ENCODE data around the gene PRKAG2.

PRKAG2 gene

GRCh38 chr7:151661587-151661986, 215.3 kb downstream of the PRKAG2 start:
- no peak overlapping the region for H3K4me3 Mint-ChIP-seq
- no peaks in the 10 kb centered on the region for H3K27me3 Mint-ChIP-seq (ENCODE audit: low read depth)
- H3K4me1 Mint-ChIP-seq (ENCODE audit: low read depth): no peaks in the 10 kb centered on the region
- H3K27ac Mint-ChIP-seq: no peak overlapping the region
- no peaks in the 10 kb centered on the region for H3K9me3 Mint-ChIP-seq
- no peaks in the 10 kb centered on the region for H3K36me3 Mint-ChIP-seq (ENCODE audit: low read depth)
- no peak for DNase-seq (ENCODE audit: low spot score)

GRCh38 chr7:151660141-151660540, 216.8 kb downstream of the PRKAG2 start:
- no peak overlapping the region for H3K4me3 Mint-ChIP-seq
- H3K27me3 Mint-ChIP-seq (ENCODE audit: low read depth): no peaks in the 10 kb centered on the region
- H3K4me1 Mint-ChIP-seq (ENCODE audit: low read depth): no peaks in the 10 kb centered on the region
- H3K9me3 Mint-ChIP-seq: no peaks in the 10 kb centered on the region
- H3K36me3 Mint-ChIP-seq (ENCODE audit: low read depth): no peaks in the 10 kb centered on the region
- no peak for DNase-seq (ENCODE audit: low spot score)
- no peak overlapping the region for H3K27ac Mint-ChIP-seq

- no peaks in the 10 kb centered on the region for H3K36me3 Mint-ChIP-seq (ENCODE audit: low read depth)
Observed at GRCh38 chr7:151659219-151659618, 217.7 kb downstream of the PRKAG2 start.

GRCh38 chr7:151658778-151659177, 218.1 kb downstream of the PRKAG2 start:
- no peaks in the 10 kb centered on the region for H3K36me3 Mint-ChIP-seq (ENCODE audit: low read depth)
- H3K27me3 Mint-ChIP-seq (ENCODE audit: low read depth): no peaks in the 10 kb centered on the region
- no peak overlapping the region for H3K27ac Mint-ChIP-seq
- H3K4me3 Mint-ChIP-seq: no peak overlapping the region
- H3K4me1 Mint-ChIP-seq (ENCODE audit: low read depth): no peaks in the 10 kb centered on the region
- H3K9me3 Mint-ChIP-seq: no peaks in the 10 kb centered on the region
- DNase-seq (ENCODE audit: low spot score): no peak

More at GRCh38 chr7:151659219-151659618, 217.7 kb downstream of the PRKAG2 start:
- Mint-ChIP-seq H3K27me3 (ENCODE audit: low read depth) (no peaks in the 10 kb centered on the region), H3K4me1 (ENCODE audit: low read depth) (no peaks in the 10 kb centered on the region), H3K4me3 (no peak overlapping the region), H3K27ac (no peak overlapping the region), H3K9me3 (no peaks in the 10 kb centered on the region)
- DNase-seq (ENCODE audit: low spot score): no peak

DNA sequence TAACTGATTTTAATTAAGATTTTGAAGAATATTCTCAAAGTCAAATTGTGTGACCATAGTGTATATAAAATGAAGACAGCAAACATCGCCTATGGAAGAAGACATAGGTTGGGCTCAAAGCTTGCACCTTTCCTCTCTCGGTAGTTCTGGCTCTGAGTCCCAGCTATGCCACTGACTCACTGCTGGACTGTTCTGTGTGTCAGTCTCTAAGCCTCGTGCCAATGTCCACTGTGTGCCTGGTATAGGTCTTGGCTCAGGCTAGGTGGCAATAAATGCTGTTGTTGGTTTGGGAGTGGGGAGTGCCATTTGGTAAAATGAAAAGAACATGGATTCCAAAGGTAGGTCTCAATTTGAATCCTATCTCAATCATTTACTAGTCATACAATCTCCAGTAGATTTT, 219.7 kb downstream of the PRKAG2 start:
- Mint-ChIP-seq H3K27me3 (ENCODE audit: low read depth) (peaks cover 2% of the 10 kb centered on the region), H3K36me3 (ENCODE audit: low read depth) (no peaks in the 10 kb centered on the region), H3K4me3 (no peak overlapping the region), H3K9me3 (no peaks in the 10 kb centered on the region), H3K27ac (no peak overlapping the region), H3K4me1 (ENCODE audit: low read depth) (no peaks in the 10 kb centered on the region)
- no peak for DNase-seq (ENCODE audit: low spot score)

GRCh38 chr7:151655555-151655954, 221.4 kb downstream of the PRKAG2 start:
- no peaks in the 10 kb centered on the region for H3K4me1 Mint-ChIP-seq (ENCODE audit: low read depth)
- DNase-seq (ENCODE audit: low spot score): no peak

GRCh38 chr7:151652111-151652510, 224.8 kb downstream of the PRKAG2 start:
- no peak for DNase-seq (ENCODE audit: low spot score)
- Mint-ChIP-seq H3K4me1 (ENCODE audit: low read depth) (no peaks in the 10 kb centered on the region), H3K9me3 (no peaks in the 10 kb centered on the region), H3K4me3 (no peak overlapping the region), H3K27me3 (ENCODE audit: low read depth) (peaks cover 7% of the 10 kb centered on the region), H3K27ac (no peak overlapping the region), H3K36me3 (ENCODE audit: low read depth) (no peaks in the 10 kb centered on the region)

More at GRCh38 chr7:151655555-151655954, 221.4 kb downstream of the PRKAG2 start:
- no peak overlapping the region for H3K27ac Mint-ChIP-seq
- H3K36me3 Mint-ChIP-seq (ENCODE audit: low read depth): no peaks in the 10 kb centered on the region
- no peaks in the 10 kb centered on the region for H3K9me3 Mint-ChIP-seq
- peaks cover 4% of the 10 kb centered on the region for H3K27me3 Mint-ChIP-seq (ENCODE audit: low read depth)
- no peak overlapping the region for H3K4me3 Mint-ChIP-seq

DNA sequence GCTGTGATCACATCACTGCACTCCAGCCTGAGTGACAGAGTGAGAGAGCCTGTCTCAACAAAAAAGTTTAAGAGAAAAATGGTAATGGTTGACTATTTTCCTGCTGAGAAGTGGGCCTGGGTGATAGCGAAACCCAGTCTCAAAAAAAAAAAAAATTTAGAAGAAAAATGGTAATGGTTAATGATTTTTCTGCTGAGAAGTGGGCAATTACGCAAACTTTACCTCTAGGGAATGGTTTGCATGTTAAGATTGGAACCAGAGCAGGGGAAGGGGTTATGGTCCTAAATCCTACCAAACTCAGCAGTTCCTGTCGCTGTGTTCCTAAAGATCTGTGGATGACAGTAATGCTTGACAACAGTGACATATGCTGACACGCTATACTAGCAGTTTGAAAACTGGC, 226.8 kb downstream of the PRKAG2 start:
- H3K36me3 Mint-ChIP-seq (ENCODE audit: low read depth): no peaks in the 10 kb centered on the region
- DNase-seq (ENCODE audit: low spot score): no peak
- H3K4me1 Mint-ChIP-seq (ENCODE audit: low read depth): no peaks in the 10 kb centered on the region
- no peak overlapping the region for H3K4me3 Mint-ChIP-seq
- no peaks in the 10 kb centered on the region for H3K9me3 Mint-ChIP-seq
- H3K27me3 Mint-ChIP-seq (ENCODE audit: low read depth): peaks cover 7% of the 10 kb centered on the region
- no peak overlapping the region for H3K27ac Mint-ChIP-seq

- H3K4me1 Mint-ChIP-seq (ENCODE audit: low read depth): no peaks in the 10 kb centered on the region
- H3K36me3 Mint-ChIP-seq (ENCODE audit: low read depth): no peaks in the 10 kb centered on the region
- no peaks in the 10 kb centered on the region for H3K9me3 Mint-ChIP-seq
- H3K27me3 Mint-ChIP-seq (ENCODE audit: low read depth): peaks cover 10% of the 10 kb centered on the region
- DNase-seq (ENCODE audit: low spot score): no peak
- no peak overlapping the region for H3K4me3 Mint-ChIP-seq
- no peak overlapping the region for H3K27ac Mint-ChIP-seq
Observed at GRCh38 chr7:151648429-151648828, 228.5 kb downstream of the PRKAG2 start.

GRCh38 chr7:151647874-151648273, 229.0 kb downstream of the PRKAG2 start:
- H3K36me3 Mint-ChIP-seq (ENCODE audit: low read depth): no peaks in the 10 kb centered on the region
- no peak for DNase-seq (ENCODE audit: low spot score)
- peaks cover 10% of the 10 kb centered on the region for H3K27me3 Mint-ChIP-seq (ENCODE audit: low read depth)
- no peak overlapping the region for H3K27ac Mint-ChIP-seq
- H3K9me3 Mint-ChIP-seq: no peaks in the 10 kb centered on the region
- no peak overlapping the region for H3K4me3 Mint-ChIP-seq
- H3K4me1 Mint-ChIP-seq (ENCODE audit: low read depth): no peaks in the 10 kb centered on the region

- Mint-ChIP-seq H3K27ac (no peak overlapping the region), H3K4me1 (ENCODE audit: low read depth) (no peaks in the 10 kb centered on the region), H3K4me3 (no peak overlapping the region), H3K27me3 (ENCODE audit: low read depth) (peaks cover 8% of the 10 kb centered on the region), H3K9me3 (no peaks in the 10 kb centered on the region), H3K36me3 (ENCODE audit: low read depth) (no peaks in the 10 kb centered on the region)
- DNase-seq (ENCODE audit: low spot score): no peak
Observed at GRCh38 chr7:151647006-151647405, 229.9 kb downstream of the PRKAG2 start.

DNA sequence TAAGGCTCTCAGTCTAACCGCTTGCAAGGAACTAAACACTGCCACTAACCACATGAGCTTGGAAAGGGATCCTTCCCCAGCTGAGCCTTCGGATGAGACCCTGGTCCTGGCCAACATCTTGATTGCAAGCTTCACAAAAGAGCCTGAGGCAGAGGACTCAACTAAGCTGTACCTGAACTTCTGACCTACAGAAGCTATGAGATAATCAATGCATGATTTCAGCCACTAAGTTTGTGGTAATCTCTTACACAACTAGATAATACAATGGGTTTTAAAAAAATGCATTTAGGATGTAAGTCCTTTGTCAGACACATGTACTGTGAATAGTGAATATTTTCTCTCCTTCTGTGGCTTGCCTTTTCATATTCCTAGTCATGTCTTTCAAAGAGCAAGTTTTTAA, 231.6 kb downstream of the PRKAG2 start:
- H3K4me1 Mint-ChIP-seq (ENCODE audit: low read depth): no peaks in the 10 kb centered on the region
- H3K27ac Mint-ChIP-seq: no peak overlapping the region
- DNase-seq (ENCODE audit: low spot score): no peak
- H3K36me3 Mint-ChIP-seq (ENCODE audit: low read depth): no peaks in the 10 kb centered on the region
- H3K4me3 Mint-ChIP-seq: no peak overlapping the region
- H3K9me3 Mint-ChIP-seq: no peaks in the 10 kb centered on the region
- H3K27me3 Mint-ChIP-seq (ENCODE audit: low read depth): peaks cover 6% of the 10 kb centered on the region

GRCh38 chr7:151644554-151644953, 232.4 kb downstream of the PRKAG2 start:
- no peak for DNase-seq (ENCODE audit: low spot score)
- Mint-ChIP-seq H3K4me1 (ENCODE audit: low read depth) (no peaks in the 10 kb centered on the region), H3K9me3 (no peaks in the 10 kb centered on the region), H3K36me3 (ENCODE audit: low read depth) (no peaks in the 10 kb centered on the region), H3K27me3 (ENCODE audit: low read depth) (peaks cover 6% of the 10 kb centered on the region), H3K27ac (no peak overlapping the region), H3K4me3 (no peak overlapping the region)

DNA sequence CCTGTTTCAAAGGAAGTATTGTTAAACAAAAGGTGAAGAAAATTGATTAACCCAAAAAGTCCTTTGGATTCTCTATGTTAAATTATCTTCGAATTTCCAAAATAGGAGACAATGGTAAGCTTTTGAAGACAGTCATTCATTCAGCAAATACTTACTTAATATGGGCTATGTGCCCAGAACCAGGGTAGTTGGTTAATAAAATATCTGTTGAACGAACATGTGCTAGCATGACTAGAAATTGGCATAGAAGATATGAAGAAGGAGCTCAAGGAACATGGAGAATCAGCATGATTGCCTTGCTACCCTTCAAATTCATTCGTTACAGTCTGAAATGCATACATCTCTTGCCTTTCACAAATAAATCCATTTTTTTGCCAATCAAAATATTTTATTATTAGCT, 234.2 kb downstream of the PRKAG2 start:
- Mint-ChIP-seq H3K4me1 (ENCODE audit: low read depth) (no peaks in the 10 kb centered on the region), H3K4me3 (no peak overlapping the region), H3K27ac (no peak overlapping the region), H3K27me3 (ENCODE audit: low read depth) (peaks cover 5% of the 10 kb centered on the region), H3K36me3 (ENCODE audit: low read depth) (no peaks in the 10 kb centered on the region), H3K9me3 (no peaks in the 10 kb centered on the region)
- DNase-seq (ENCODE audit: low spot score): no peak

GRCh38 chr7:151641587-151641986, 235.3 kb downstream of the PRKAG2 start:
- Mint-ChIP-seq H3K36me3 (ENCODE audit: low read depth) (no peaks in the 10 kb centered on the region), H3K27me3 (ENCODE audit: low read depth) (peaks cover 3% of the 10 kb centered on the region), H3K4me3 (no peak overlapping the region), H3K27ac (no peak overlapping the region), H3K9me3 (no peaks in the 10 kb centered on the region), H3K4me1 (ENCODE audit: low read depth) (no peaks in the 10 kb centered on the region)
- DNase-seq (ENCODE audit: low spot score): no peak

Measured in T-helper 2 cell treated with Interferon-gamma antibody and Interleukin-4, amounts not matched to agents 5 μg/mL and 100 μg/mL, for 36 hours (primary cell).